Neural progenitor cell (in vitro differentiated cells): ENCODE data around the gene CFH. TPM values are rescaled to one million over a fixed set of nuclear protein-coding genes. Genes with fewer than 3 reads are reported as not detected.

Experiments
- DNase-seq: peaks from one replicate; pipeline ENCODE4 v3.0.0-alpha.2; 2016; ENCODE audit warnings: low spot score
- H2AFZ ChIP-seq: fragments of 200-600 bp; sonication (generic); replicated peaks from 2 replicates; pipeline ENCODE4 v1.6.1; 2016; ENCODE audit warnings: antibody characterized with exemption
- H3F3A ChIP-seq: fragments of 200-600 bp; sonication (generic); 2 replicates; pipeline ENCODE4 v1.6.1; 2016; ENCODE audit warnings: antibody characterized with exemption, low read depth
- H3K27ac ChIP-seq: fragments of 200-600 bp; sonication (generic); 2 replicates; pipeline ENCODE4 v1.5.1; 2016; ENCODE audit warnings: mild to moderate bottlenecking
- H3K27me3 ChIP-seq: fragments of 200-600 bp; sonication (generic); 2 replicates; pipeline ENCODE4 v1.6.1; 2016; ENCODE audit warnings: mild to moderate bottlenecking, moderate library complexity
- H3K36me3 ChIP-seq: fragments of 200-600 bp; sonication (generic); 2 replicates; pipeline ENCODE4 v1.5.1; 2016
- H3K4me1 ChIP-seq: fragments of 200-600 bp; sonication (generic); 2 replicates; pipeline ENCODE4 v1.6.1; 2016; ENCODE audit warnings: mixed run types
- H3K4me2 ChIP-seq: fragments of 200-600 bp; sonication (generic); 2 replicates; pipeline ENCODE4 v1.6.1; 2016
- H3K4me3 ChIP-seq: fragments of 200-600 bp; sonication (generic); 2 replicates; pipeline ENCODE4 v1.5.1; 2016
- H3K79me2 ChIP-seq: fragments of 200-600 bp; sonication (generic); 2 replicates; pipeline ENCODE4 v1.6.1; 2016; ENCODE audit warnings: low read depth
- H3K9ac ChIP-seq: fragments of 200-600 bp; sonication (generic); 2 replicates; pipeline ENCODE4 v1.6.1; 2016
- H3K9me3 ChIP-seq: fragments of 200-600 bp; sonication (generic); 2 replicates; pipeline ENCODE4 v1.5.1; 2016; ENCODE audit warnings: low read depth
- H4K20me1 ChIP-seq: fragments of 200-600 bp; sonication (generic); 2 replicates; pipeline ENCODE4 v1.6.1; 2016; ENCODE audit warnings: low read depth
- H3K27ac Mint-ChIP-seq: 3 replicates; pipeline ENCODE4 v1.8.0; 2021; ENCODE audit warnings: mixed read lengths
- H3K27me3 Mint-ChIP-seq: 2 replicates; pipeline ENCODE4 v1.8.0; 2022; ENCODE audit warnings: low read depth, mild to moderate bottlenecking, inconsistent platforms, moderate library complexity, mixed read lengths; ENCODE audit not compliant: insufficient read depth
- H3K36me3 Mint-ChIP-seq: 3 replicates; pipeline ENCODE4 v1.8.0; 2021; ENCODE audit warnings: mixed read lengths
- H3K4me1 Mint-ChIP-seq: 3 replicates; pipeline ENCODE4 v1.8.0; 2021; ENCODE audit warnings: mixed read lengths
- H3K4me3 Mint-ChIP-seq: 3 replicates; pipeline ENCODE4 v1.8.0; 2021; ENCODE audit warnings: mild to moderate bottlenecking, moderate library complexity, mixed read lengths
- H3K9me3 Mint-ChIP-seq: 3 replicates; pipeline ENCODE4 v1.8.0; 2020; ENCODE audit warnings: mixed read lengths
- EZH2 ChIP-seq: fragments of 200-600 bp; sonication (generic); IDR thresholded peaks from 2 replicates; pipeline ENCODE4 v1.6.1; 2017; ENCODE audit warnings: antibody characterized with exemption, mild to moderate bottlenecking, moderate library complexity
- EZH2phosphoT487 ChIP-seq: fragments of 200-600 bp; sonication (generic); IDR thresholded peaks from 2 replicates; pipeline ENCODE4 v1.6.1; 2017; ENCODE audit warnings: antibody characterized with exemption
- total RNA-seq: library from RNA; depleted of rRNA; stranded (reverse); fragments of >200 nt; gene quantifications from 2 replicates; pipeline ENCODE4 v1.2.3, GENCODE V29; 2015; ENCODE audit warnings: low replicate concordance
- TF ChIP-seq, protein P1 (sequence below): fragments of 200-600 bp; sonication (generic); IDR thresholded peaks from 2 replicates; pipeline ENCODE4 v1.5.1; 2017; ENCODE audit warnings: antibody characterized with exemption, mild to moderate bottlenecking

Gene CFH
- total RNA-seq, 1 donor from 2014 or later = not detected

- H3K4me1 Mint-ChIP-seq = no peaks in the 10 kb centered on the region
- H3K4me2 ChIP-seq = no peak overlapping the region
These were observed 3.2 kb downstream of the CFH start for GRCh38 chr1:196655071-196655470.

DNA sequence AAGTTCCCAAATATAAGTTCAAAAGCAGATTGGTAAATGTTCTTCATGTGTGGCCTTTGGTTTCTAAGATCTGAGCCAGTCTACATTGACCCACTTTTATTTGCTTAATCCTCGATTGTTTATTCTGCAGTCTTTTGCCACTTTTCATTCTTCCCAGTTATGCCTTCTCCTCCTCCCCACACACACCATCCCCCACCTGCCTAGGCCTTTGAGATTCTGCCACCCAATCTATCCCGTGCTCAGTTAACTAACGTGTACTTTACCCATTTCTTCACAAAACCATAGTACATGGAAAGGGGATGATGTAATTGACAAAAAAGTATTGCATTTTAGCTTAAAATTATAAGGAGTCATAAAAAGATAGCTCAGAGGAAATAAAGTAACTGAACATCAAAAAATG is 3.7 kb downstream of the CFH start:
- Histone ChIP-seq H4K20me1 (no peaks in the 10 kb centered on the region), H2AFZ (no peak overlapping the region), H3K79me2 (no peaks in the 10 kb centered on the region), H3K27me3 (no peaks in the 10 kb centered on the region), H3K4me1 (no peaks in the 10 kb centered on the region), H3K4me2 (no peak overlapping the region), H3K9ac (no peak overlapping the region), H3K4me3 (no peak overlapping the region), H3K9me3 (no peaks in the 10 kb centered on the region), H3K27ac (no peak overlapping the region), H3F3A (no peaks in the 10 kb centered on the region), H3K36me3 (no peaks in the 10 kb centered on the region)
- Mint-ChIP-seq H3K27me3 (no peaks in the 10 kb centered on the region), H3K4me1 (no peaks in the 10 kb centered on the region), H3K27ac (no peak overlapping the region), H3K9me3 (no peaks in the 10 kb centered on the region), H3K4me3 (no peak overlapping the region), H3K36me3 (no peaks in the 10 kb centered on the region)
- TF ChIP-seq EZH2phosphoT487 (no peak), EZH2 (no peak)
- TF ChIP-seq, protein P1, sequence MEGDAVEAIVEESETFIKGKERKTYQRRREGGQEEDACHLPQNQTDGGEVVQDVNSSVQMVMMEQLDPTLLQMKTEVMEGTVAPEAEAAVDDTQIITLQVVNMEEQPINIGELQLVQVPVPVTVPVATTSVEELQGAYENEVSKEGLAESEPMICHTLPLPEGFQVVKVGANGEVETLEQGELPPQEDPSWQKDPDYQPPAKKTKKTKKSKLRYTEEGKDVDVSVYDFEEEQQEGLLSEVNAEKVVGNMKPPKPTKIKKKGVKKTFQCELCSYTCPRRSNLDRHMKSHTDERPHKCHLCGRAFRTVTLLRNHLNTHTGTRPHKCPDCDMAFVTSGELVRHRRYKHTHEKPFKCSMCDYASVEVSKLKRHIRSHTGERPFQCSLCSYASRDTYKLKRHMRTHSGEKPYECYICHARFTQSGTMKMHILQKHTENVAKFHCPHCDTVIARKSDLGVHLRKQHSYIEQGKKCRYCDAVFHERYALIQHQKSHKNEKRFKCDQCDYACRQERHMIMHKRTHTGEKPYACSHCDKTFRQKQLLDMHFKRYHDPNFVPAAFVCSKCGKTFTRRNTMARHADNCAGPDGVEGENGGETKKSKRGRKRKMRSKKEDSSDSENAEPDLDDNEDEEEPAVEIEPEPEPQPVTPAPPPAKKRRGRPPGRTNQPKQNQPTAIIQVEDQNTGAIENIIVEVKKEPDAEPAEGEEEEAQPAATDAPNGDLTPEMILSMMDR = no peak
- DNase-seq = no peak

More at GRCh38 chr1:196655071-196655470, 3.2 kb downstream of the CFH start:
- no peak for DNase-seq
- Histone ChIP-seq H3K27me3 (no peaks in the 10 kb centered on the region), H3K9ac (no peak overlapping the region), H3K79me2 (no peaks in the 10 kb centered on the region), H3K27ac (no peak overlapping the region), H3K9me3 (no peaks in the 10 kb centered on the region), H3K4me3 (no peak overlapping the region), H2AFZ (no peak overlapping the region), H3K4me1 (no peaks in the 10 kb centered on the region), H3F3A (no peaks in the 10 kb centered on the region), H3K36me3 (no peaks in the 10 kb centered on the region), H4K20me1 (no peaks in the 10 kb centered on the region)
- H3K27me3 Mint-ChIP-seq = no peaks in the 10 kb centered on the region
- H3K27ac Mint-ChIP-seq = no peak overlapping the region
- no peak overlapping the region for H3K4me3 Mint-ChIP-seq
- no peaks in the 10 kb centered on the region for H3K36me3 Mint-ChIP-seq
- no peaks in the 10 kb centered on the region for H3K9me3 Mint-ChIP-seq
- TF ChIP-seq EZH2phosphoT487 (no peak), EZH2 (no peak)
- TF ChIP-seq, protein P1 = no peak

DNA sequence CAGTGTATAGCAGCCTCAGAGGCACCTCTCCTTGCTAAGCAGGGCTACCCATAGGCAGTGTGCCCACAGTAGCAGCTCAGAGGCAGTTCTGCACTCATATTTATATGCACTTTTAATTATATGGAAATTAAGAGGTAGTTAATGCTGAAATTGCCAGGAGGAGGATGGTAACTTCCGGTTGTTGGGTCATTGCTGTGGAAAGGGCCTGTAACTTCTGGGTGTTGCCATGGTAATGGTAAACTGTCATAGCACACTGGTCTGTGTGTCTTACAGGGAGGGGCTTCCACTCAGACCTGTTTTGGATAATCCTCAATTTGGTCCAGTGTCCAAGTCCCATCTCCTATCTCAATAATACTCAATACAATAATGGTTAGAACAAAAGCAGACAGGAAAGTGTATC is 7.6 kb downstream of the CFH start:
- H3K4me3 ChIP-seq = no peak overlapping the region
- no peak overlapping the region for H3K27ac Mint-ChIP-seq
- no peak overlapping the region for H3K9ac ChIP-seq
- no peaks in the 10 kb centered on the region for H4K20me1 ChIP-seq
- no peak for TF ChIP-seq EZH2phosphoT487
- TF ChIP-seq EZH2 = no peak
- TF ChIP-seq, protein P1 = no peak
- no peak overlapping the region for H3K4me2 ChIP-seq
- H3K27ac ChIP-seq = no peak overlapping the region
- no peaks in the 10 kb centered on the region for H3K27me3 Mint-ChIP-seq
- H3F3A ChIP-seq = no peaks in the 10 kb centered on the region
- no peaks in the 10 kb centered on the region for H3K9me3 ChIP-seq
- no peak overlapping the region for H3K4me3 Mint-ChIP-seq
- H2AFZ ChIP-seq = no peak overlapping the region
- H3K4me1 ChIP-seq = no peaks in the 10 kb centered on the region
- H3K9me3 Mint-ChIP-seq = no peaks in the 10 kb centered on the region
- H3K36me3 ChIP-seq = no peaks in the 10 kb centered on the region
- no peaks in the 10 kb centered on the region for H3K27me3 ChIP-seq
- no peaks in the 10 kb centered on the region for H3K79me2 ChIP-seq
- H3K36me3 Mint-ChIP-seq = no peaks in the 10 kb centered on the region
- H3K4me1 Mint-ChIP-seq = no peaks in the 10 kb centered on the region
- no peak for DNase-seq
